GM04504 (cell line): Measurements from ENCODE around the gene RAB30.
A peak's percentile ranks its signal among the peaks of the same experiment; 100 is the strongest.
"Not testable (repeated sequence)": the region's sequence is repeated elsewhere in the genome, so short reads cannot be mapped to it uniquely, and the experiment has no call there.

Source experiments
- DNase-seq: peaks from one replicate; pipeline ENCODE4 v3.0.0-alpha.2; 2012; ENCODE audit warnings: low read depth

Gene RAB30

GRCh38 chr11:83009999-83010398 is 61.7 kb downstream of the RAB30 start:
- no peak for DNase-seq

DNA sequence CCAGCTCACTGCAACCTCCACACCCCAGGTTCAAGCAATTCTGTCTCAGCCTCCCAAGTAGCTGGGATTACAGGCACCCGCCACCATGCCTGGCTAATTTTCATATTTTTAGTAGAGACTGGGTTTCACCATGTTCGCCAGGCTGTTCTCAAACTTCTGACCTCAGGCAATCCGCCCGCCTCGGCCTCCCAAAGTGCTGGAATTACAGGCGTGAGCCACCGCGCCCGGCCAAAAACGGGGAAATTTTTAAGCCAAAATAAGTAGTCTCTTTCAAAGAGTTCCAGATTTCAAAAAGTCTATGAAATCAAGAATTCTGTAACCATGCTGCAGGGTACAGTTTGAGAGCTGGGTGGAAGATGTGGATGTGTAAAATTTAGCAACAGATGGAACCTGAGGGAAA is 62.6 kb downstream of the RAB30 start:
- DNase-seq = not testable (repeated sequence)

DNA sequence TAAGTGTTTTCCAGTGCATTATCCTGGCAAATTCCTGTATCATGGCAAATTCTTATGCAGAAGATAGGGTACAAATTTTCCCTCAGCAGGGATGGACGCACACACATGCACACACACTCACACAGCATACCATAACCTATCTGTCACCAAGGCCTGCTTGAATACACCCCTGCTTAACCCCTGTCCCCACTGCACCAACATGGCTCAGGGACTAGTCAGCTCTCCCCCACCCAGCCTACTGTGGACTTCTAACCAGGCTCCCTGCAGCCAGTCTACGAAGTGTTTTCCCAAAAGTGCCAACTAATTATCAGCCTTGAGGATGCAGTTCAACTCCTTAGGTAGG is 63.1 kb downstream of the RAB30 start:
- no peak for DNase-seq

GRCh38 chr11:83007909-83008580 is 63.7 kb downstream of the RAB30 start:
- DNase-seq = no peak

DNA sequence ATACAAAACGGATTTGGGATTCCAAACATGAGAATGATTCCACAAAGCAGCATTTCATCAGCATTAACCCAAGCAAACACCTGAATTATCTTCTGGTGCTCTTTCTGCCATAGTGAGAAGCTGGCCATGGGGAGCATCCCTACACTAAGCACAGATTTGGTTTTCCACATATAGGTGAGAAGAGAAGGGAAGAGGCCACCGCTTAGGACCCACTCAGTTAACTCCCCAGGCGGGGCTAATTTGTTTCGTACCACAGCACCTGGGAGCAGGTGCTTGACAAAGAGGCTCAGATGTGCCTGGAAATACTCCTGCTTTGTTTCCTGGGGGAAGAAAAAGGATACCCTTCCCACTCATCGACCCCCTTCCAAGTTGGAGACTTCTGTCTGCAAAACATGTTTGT is 64.2 kb downstream of the RAB30 start:
- DNase-seq = no peak

DNA sequence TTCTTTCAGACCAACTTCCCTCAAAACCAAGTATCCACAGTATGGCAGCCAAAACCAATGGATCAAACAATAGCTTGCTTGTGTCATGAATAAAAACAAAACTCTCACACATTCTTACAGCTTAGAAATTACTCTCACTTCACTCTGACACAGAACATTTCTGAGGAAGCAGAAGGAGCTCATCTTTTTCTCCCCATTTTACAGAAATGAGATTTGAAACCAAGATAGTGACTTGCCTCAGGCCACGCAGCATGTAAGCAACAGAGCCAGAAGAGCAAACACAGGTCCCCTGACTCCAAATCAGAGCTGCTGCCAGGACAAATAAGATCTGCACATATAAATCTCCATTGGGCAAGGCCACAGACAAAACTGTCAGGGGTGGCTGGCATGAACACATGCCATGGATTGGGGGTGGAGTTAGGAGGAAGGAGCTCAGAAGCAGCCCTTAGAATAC is 64.8 kb downstream of the RAB30 start:
- DNase-seq = no peak

GRCh38 chr11:83004746-83005556 is 66.7 kb downstream of the RAB30 start:
- DNase-seq = no peak

DNA sequence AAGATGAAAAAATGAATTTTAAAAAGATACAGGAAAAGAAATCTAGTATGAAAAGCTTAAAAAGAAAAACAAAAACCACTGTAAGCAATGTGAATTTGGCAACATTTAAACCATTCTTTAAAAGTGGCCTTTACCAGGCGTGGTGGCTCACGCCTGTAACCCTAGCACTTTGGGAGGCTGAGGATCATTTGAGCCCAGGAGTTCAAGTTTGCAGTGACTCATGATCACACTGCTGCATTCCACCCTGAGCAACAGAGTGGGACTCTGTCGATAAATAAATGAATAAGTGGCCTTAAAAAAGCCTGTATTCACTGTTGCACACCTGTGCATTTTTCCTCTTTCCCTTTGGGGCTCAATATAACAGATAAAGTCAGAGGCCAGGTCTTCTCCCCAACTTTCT is 69.2 kb downstream of the RAB30 start:
- no peak for DNase-seq

GRCh38 chr11:83002053-83002452 is 69.6 kb downstream of the RAB30 start:
- no peak for DNase-seq

- no peak for DNase-seq
Measured at GRCh38 chr11:83000381-83000780, 71.3 kb downstream of the RAB30 start.

- DNase-seq = no peak
Measured at GRCh38 chr11:82999232-82999631, 72.5 kb downstream of the RAB30 start.

DNA sequence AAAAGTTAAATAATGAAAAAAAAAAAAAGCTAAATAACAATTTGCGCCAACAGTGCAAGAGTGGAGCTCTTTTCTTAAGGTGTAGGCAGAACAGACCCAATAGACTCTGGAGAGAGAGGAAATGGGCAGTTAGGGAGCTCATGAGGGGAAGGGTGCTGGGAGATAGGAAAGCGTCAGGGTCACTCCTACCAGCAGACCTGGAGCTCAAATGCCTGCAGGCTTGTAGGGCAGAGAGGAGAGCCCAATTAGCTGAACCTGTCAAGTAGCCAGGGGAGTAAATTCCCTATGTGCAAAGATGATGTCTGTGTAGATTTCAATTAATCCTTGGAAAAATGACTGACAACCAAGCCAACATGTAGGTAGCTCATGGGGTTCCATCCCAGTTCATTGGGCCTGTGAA is 73.0 kb downstream of the RAB30 start:
- no peak for DNase-seq

GRCh38 chr11:82996966-82997606 is 74.6 kb downstream of the RAB30 start:
- DNase-seq = no peak

- DNase-seq = peak; percentile 61
Measured at GRCh38 chr11:82995754-82996398, 75.8 kb downstream of the RAB30 start.

- no peak for DNase-seq
Measured at GRCh38 chr11:82995235-82995634, 76.5 kb downstream of the RAB30 start.

GRCh38 chr11:82994604-82995230 is 77.0 kb downstream of the RAB30 start:
- DNase-seq = no peak

- no peak for DNase-seq
Measured at GRCh38 chr11:82992223-82992622, 79.5 kb downstream of the RAB30 start.

DNA sequence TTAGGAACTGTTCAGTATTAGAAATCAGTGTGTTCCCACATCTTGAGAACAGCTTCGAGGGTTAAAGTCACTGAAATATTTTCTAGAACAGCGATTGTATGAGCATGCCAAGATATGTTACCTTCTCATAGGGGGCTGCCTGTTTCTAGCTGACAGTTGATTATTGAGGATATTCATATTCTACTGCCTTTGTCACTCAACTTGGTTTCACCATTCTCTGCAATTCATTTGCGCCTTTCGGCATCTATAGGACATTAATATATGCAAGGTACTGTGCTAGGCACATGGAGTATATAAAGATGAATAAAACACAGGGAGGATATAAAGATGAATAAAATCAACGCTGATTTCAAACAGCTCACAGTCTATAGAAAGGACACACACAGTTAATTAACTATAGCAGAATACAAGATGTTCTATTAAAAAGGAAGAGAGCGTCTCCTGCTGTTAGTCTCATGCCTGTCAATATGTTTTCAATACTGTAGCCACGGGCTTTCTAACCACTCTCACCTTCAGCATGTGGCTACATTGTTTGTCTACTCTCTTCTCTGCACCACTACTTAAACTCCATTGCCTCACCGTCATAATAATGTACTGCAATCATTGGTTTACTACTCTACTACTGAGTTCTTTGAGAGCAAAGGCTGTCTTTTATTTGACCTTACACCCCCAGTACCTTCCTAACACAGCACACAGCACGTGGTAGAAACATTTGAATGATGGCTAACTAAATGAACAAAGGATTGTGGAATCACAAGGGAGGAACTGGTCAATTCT is 81.9 kb downstream of the RAB30 start:
- no peak for DNase-seq

GRCh38 chr11:82988936-82989627 is 82.6 kb downstream of the RAB30 start:
- no peak for DNase-seq

DNA sequence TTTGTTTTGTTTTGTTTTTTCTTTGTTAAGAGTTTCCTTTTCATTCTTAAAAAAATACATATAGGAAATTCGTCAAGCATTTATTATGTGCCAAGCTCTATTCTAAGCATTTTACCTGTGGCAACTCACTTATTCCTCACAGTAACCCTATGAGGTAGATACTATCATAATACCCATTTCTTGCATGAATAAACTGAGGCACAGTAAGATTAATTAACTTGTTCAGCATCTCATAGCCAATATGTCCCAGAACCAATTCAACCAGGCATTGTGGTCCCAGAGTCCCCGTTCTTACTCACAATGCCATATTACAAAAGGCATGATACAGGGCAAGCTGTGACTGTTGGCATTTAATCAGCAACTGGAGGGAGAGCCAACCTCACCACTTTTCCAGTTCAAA is 83.7 kb downstream of the RAB30 start:
- DNase-seq = no peak

DNA sequence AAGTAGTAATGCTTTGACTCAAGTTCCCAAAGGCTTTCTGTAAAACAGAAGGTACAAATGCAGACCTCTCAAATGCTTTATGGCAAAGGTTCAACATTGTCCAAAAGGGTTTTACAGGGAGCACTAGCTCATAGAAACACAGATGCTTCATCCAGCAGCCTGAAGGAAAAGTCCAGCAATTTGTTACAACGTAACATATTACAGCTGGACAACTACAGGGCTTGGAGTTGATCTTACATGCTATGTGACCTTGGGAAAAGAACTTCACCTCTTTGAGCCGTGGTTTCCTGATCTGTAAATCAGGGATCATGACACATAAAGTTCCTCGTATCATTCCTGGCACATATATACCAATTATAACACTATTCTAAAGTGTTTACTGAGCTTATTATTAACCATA is 85.3 kb downstream of the RAB30 start:
- no peak for DNase-seq
